ENCODE measurements around the gene PGF.
A peak's percentile ranks its signal among the peaks of the same experiment; 100 is the strongest.

The PGF gene

DNA sequence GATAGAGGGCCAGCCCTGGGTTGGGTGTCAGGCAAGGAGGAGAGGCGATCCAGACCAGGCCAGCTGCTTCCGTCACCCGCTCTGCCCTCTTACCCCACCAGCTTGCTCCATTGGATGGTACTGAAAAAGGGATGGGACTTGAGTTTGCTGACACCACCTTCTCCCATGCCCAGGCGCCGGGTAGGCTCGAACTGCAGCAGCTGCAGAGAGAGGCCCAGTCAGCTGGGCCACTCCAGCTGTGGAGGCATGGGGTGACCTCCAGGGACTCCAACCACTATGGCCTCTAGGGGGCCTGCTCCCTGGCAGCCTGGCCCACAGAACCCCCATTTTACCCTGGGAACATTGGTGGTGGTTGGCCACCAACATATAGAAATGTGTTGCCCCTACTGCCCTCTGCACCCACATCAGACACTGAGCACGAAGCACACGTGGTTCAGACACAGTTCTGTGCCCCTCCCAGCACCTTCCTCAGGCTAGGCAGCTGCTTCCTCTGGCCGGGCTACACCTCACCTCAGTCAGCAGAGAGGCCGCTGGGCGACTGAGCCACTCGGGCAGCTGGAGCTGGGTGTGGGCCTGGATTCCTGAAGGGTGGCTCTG, 48.4 kb downstream of the PGF start:
- Mint-ChIP-seq H3K9me3 (no peaks in the 10 kb centered on the region), H3K4me1 (peaks cover 34% of the 10 kb centered on the region), H3K27ac (no peak overlapping the region), H3K4me3 (no peak overlapping the region), H3K36me3 (ENCODE audit: low read depth) (peaks cover 24% of the 10 kb centered on the region), H3K27me3 (ENCODE audit: low read depth, poor library complexity) (no peaks in the 10 kb centered on the region)
- DNase-seq, result no peak
- TF ChIP-seq, protein P1, sequence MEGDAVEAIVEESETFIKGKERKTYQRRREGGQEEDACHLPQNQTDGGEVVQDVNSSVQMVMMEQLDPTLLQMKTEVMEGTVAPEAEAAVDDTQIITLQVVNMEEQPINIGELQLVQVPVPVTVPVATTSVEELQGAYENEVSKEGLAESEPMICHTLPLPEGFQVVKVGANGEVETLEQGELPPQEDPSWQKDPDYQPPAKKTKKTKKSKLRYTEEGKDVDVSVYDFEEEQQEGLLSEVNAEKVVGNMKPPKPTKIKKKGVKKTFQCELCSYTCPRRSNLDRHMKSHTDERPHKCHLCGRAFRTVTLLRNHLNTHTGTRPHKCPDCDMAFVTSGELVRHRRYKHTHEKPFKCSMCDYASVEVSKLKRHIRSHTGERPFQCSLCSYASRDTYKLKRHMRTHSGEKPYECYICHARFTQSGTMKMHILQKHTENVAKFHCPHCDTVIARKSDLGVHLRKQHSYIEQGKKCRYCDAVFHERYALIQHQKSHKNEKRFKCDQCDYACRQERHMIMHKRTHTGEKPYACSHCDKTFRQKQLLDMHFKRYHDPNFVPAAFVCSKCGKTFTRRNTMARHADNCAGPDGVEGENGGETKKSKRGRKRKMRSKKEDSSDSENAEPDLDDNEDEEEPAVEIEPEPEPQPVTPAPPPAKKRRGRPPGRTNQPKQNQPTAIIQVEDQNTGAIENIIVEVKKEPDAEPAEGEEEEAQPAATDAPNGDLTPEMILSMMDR (IDR thresholded peaks at IDR 0.05), result no peak

DNA sequence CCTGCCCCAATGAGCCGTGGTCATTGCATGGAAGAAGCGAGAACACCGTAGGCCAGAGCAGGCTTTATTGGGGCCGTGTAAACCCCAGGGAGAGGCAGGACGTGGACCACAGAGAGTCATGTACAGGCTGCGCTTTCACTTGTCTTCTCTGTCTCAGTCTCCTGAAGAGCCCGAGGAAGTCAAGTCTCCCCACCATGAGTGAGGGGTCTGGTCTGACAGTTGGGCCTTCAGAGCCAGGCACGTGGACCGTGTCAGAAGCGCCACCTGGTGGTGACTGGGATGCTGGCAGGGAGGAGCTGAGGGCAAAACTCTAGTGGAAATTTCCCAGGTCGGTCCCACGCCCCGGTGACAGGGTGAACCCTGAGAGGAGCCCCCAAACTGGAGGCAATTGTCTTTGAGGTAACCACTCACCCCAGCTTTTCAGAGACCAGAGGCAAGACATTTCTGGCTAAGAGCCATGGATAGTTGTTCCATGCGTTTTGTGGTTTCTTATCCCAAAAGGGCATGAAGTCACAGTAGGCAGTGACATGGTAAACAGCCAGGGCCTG, 49.7 kb downstream of the PGF start:
- Mint-ChIP-seq H3K27ac (peak overlapping the region; percentile 59), H3K36me3 (ENCODE audit: low read depth) (peaks cover 33% of the 10 kb centered on the region), H3K9me3 (no peaks in the 10 kb centered on the region), H3K4me3 (no peak overlapping the region), H3K27me3 (ENCODE audit: low read depth, poor library complexity) (no peaks in the 10 kb centered on the region), H3K4me1 (peaks cover 34% of the 10 kb centered on the region)
- TF ChIP-seq, protein P1 (IDR thresholded peaks at IDR 0.05), result peak; percentile 91
- peak; percentile 86 for DNase-seq

DNA sequence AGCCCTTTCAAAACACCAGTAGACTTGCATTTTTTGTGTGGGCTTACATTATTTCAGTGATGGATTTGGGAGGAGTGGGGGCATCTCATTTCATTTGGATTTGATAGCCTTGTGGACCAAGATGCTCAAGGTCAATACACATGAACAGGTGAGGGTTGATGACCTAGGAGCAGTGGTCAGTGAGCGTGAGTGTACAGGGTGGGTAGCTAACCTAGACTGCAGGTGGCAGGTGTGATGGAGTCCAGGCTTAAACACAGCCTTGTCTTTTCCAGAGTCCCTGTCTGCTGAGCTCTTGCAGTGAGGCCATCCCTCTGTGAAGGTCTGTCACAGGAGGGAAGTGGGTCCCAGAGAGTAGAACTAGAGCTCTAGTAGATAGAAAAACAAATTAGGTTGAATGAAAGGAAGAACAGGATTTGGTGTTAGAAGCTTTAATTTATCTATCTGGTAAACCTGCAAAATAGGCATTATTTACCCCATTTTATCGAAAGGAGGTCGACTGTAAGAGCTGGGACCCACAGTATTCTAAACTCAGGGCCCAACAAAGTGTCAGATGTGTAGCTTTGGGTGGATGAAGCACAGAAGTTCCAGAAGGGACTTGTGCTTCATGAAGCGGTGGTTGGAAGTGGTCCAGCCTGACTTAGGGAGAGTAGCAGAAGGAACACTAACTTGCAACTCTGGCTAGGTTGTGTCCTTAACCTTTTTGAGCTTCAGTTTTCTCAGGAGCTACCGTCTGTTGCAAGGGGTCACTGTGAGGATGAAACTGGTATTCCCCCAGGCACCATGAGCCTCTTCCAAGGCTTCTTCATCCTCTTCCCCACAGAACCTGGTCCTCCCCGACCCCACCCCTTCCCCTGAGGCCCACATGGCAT, 50.5 kb downstream of the PGF start:
- H3K4me3 Mint-ChIP-seq, result no peak overlapping the region
- peak overlapping the region; percentile 24 for H3K27ac Mint-ChIP-seq

DNA sequence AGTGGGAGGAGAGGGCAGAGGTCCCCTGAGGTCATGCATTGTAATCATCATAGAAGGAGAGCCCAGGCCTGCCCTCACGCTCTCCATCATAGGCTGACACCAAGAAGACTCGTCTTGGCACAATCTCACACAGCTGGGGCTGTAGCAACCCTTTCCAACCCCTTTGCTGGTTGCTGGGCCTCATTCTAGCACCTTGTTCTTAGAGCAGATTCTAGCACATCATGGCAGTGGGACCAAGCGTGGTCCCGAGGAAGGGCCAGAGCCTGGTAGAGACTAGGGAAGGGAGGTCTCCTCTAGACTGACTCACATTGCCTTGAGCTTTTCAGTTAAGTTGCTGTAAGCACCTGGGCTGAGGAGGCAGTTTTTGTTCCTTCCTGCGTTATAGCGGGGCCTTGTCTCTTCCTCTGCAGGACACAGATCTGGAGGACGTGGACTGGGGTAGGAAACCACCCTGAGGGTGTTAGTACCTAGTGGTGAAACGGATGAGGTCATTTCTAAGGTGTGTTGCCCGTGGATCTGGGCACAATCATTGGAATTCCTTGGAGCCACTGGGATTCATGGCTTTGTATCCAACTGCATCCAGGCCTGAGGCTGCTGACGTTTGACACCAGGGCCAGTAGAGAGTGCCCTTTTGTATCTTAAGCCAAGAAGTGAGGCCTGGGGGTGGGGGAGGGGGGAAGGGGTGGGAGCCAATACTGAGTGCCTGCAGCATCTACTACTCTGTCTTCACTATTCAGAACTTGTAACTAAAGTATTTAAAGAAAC, 52.3 kb downstream of the PGF start:
- TF ChIP-seq, protein P1 (IDR thresholded peaks at IDR 0.05), result no peak
- peak overlapping the region; percentile 96 for H3K27ac Mint-ChIP-seq

More for the DNA sequence above, 50.5 kb downstream of the PGF start:
- TF ChIP-seq, protein P1 (IDR thresholded peaks at IDR 0.05), result no peak
- no peaks in the 10 kb centered on the region for H3K27me3 Mint-ChIP-seq (ENCODE audit: low read depth, poor library complexity)
- H3K4me1 Mint-ChIP-seq, result peaks cover 28% of the 10 kb centered on the region
- no peaks in the 10 kb centered on the region for H3K9me3 Mint-ChIP-seq
- H3K36me3 Mint-ChIP-seq (ENCODE audit: low read depth), result peaks cover 41% of the 10 kb centered on the region
- DNase-seq, result no peak

DNA sequence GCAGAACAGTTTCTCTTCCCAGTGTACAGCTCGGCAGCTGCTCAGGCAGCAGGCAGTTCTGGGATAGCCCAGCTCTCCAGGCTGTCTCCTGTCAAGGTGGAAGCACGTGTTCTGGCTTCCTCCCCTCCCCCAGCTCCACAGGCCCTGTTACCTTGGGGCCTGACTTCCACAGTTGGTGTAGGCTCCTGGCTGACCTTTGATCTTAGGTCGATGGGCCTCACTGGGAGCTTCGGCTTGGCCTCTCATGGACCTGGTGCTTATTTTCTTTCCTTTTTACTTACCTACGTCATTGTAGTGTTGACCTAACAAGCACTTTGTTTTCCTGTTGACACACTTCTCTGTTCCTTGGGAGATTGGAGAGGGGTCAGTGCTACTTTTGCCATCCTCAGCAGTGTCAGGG, 56.7 kb downstream of the PGF start:
- Mint-ChIP-seq H3K4me1 (peaks cover 9% of the 10 kb centered on the region), H3K4me3 (no peak overlapping the region), H3K27ac (peak overlapping the region; percentile 55), H3K36me3 (ENCODE audit: low read depth) (peaks cover 87% of the 10 kb centered on the region), H3K9me3 (no peaks in the 10 kb centered on the region), H3K27me3 (ENCODE audit: low read depth, poor library complexity) (no peaks in the 10 kb centered on the region)
- DNase-seq, result no peak
- TF ChIP-seq, protein P1 (IDR thresholded peaks at IDR 0.05), result no peak

More for the DNA sequence above, 52.3 kb downstream of the PGF start:
- H3K4me3 Mint-ChIP-seq, result no peak overlapping the region
- H3K27me3 Mint-ChIP-seq (ENCODE audit: low read depth, poor library complexity), result no peaks in the 10 kb centered on the region
- peaks cover 59% of the 10 kb centered on the region for H3K36me3 Mint-ChIP-seq (ENCODE audit: low read depth)
- no peak for DNase-seq
- no peaks in the 10 kb centered on the region for H3K9me3 Mint-ChIP-seq
- H3K4me1 Mint-ChIP-seq, result peaks cover 16% of the 10 kb centered on the region

Measured in nephron progenitor cell (in vitro differentiated cells).